Measurements from ENCODE around the gene NHS. TPM values are rescaled to one million over a fixed set of nuclear protein-coding genes. Genes with fewer than 3 reads are reported as not detected.
"Not testable (repeated sequence)": the region's sequence is repeated elsewhere in the genome, so short reads cannot be mapped to it uniquely, and the experiment has no call there.

The NHS gene
- total RNA-seq, 4 donors from 2014 or later: 4.6 to 9.9 (median 7.2) TPM

GRCh38 chrX:17567187-17567586 lies 192.2 kb downstream of the NHS start:
- DNase-seq (ENCODE audit: low spot score in 2 of 2): no peak
- Histone ChIP-seq H3K4me3 (no peak overlapping the region), H3K4me1 (no peaks in the 10 kb centered on the region), H3K27ac (no peak overlapping the region), H3K27me3 (no peaks in the 10 kb centered on the region), H3K36me3 (no peaks in the 10 kb centered on the region), H3K9me3 (no peaks in the 10 kb centered on the region)
- no peak for TF ChIP-seq EP300 (IDR thresholded peaks at IDR 0.05)
- TF ChIP-seq POLR2A (IDR thresholded peaks at IDR 0.05): no peak
- TF ChIP-seq CTCF (IDR thresholded peaks at IDR 0.05): no peak
- TF ChIP-seq POLR2AphosphoS5 (IDR thresholded peaks at IDR 0.05): no peak
- 69% methylated on average over 8 of the region's 8 CpGs for WGBS

GRCh38 chrX:17567821-17568220 lies 192.8 kb downstream of the NHS start:
- H3K27me3 ChIP-seq: no peaks in the 10 kb centered on the region
- no peaks in the 10 kb centered on the region for H3K9me3 ChIP-seq
- H3K4me1 ChIP-seq: no peaks in the 10 kb centered on the region
- no peak overlapping the region for H3K27ac ChIP-seq
- no peak for DNase-seq (ENCODE audit: low spot score in 2 of 2)
- H3K36me3 ChIP-seq: no peaks in the 10 kb centered on the region
- H3K4me3 ChIP-seq: no peak overlapping the region
- WGBS: 26% methylated on average over 2 of the region's 2 CpGs
- TF ChIP-seq POLR2A (IDR thresholded peaks at IDR 0.05) (no peak), POLR2AphosphoS5 (IDR thresholded peaks at IDR 0.05) (no peak), CTCF (IDR thresholded peaks at IDR 0.05) (no peak), EP300 (IDR thresholded peaks at IDR 0.05) (no peak)

GRCh38 chrX:17568804-17569203 lies 193.8 kb downstream of the NHS start:
- H3K9me3 ChIP-seq; H3K36me3 ChIP-seq; H3K27ac ChIP-seq; H3K4me1 ChIP-seq; H3K27me3 ChIP-seq; DNase-seq (ENCODE audit: low spot score in 2 of 2); H3K4me3 ChIP-seq: not testable (repeated sequence)
- 84% methylated on average over 3 of the region's 3 CpGs for WGBS

- Histone ChIP-seq H3K36me3 (no peaks in the 10 kb centered on the region), H3K27ac (no peak overlapping the region), H3K27me3 (no peaks in the 10 kb centered on the region), H3K9me3 (no peaks in the 10 kb centered on the region), H3K4me1 (no peaks in the 10 kb centered on the region), H3K4me3 (no peak overlapping the region)
- DNase-seq (ENCODE audit: low spot score in 2 of 2): no peak
- no peak for TF ChIP-seq EP300 (IDR thresholded peaks at IDR 0.05)
- no peak for TF ChIP-seq POLR2A (IDR thresholded peaks at IDR 0.05)
- no peak for TF ChIP-seq POLR2AphosphoS5 (IDR thresholded peaks at IDR 0.05)
- TF ChIP-seq CTCF (IDR thresholded peaks at IDR 0.05): no peak
- WGBS: 74% methylated on average over 5 of the region's 5 CpGs
Measured at GRCh38 chrX:17579026-17579425, 204.0 kb downstream of the NHS start.

- DNase-seq (ENCODE audit: low spot score in 2 of 2): no peak
Measured at GRCh38 chrX:17580539-17581152, 205.6 kb downstream of the NHS start.

More at GRCh38 chrX:17580539-17581152, 205.6 kb downstream of the NHS start:
- no peak for TF ChIP-seq POLR2A (IDR thresholded peaks at IDR 0.05)
- TF ChIP-seq EP300 (IDR thresholded peaks at IDR 0.05): no peak
- TF ChIP-seq POLR2AphosphoS5 (IDR thresholded peaks at IDR 0.05): no peak
- no peak for TF ChIP-seq CTCF (IDR thresholded peaks at IDR 0.05)
- no peaks in the 10 kb centered on the region for H3K27me3 ChIP-seq
- H3K27ac ChIP-seq: no peak overlapping the region
- H3K36me3 ChIP-seq: no peaks in the 10 kb centered on the region
- 55% methylated on average over 6 of the region's 6 CpGs for WGBS
- no peak overlapping the region for H3K4me3 ChIP-seq
- no peaks in the 10 kb centered on the region for H3K9me3 ChIP-seq
- no peaks in the 10 kb centered on the region for H3K4me1 ChIP-seq
